GM23248 (cell line): ENCODE measurements around the gene PPP2R5A. TPM values are rescaled to one million over a fixed set of nuclear protein-coding genes. Genes with fewer than 3 reads are reported as not detected.

Source experiments
- DNase-seq: peaks from one replicate; pipeline ENCODE4 v3.0.0-alpha.2; 2015
- H2AFZ ChIP-seq: fragments of 200-600 bp; sonication (generic); 2 replicates; pipeline ENCODE4 v1.6.1; 2016; ENCODE audit warnings: antibody characterized with exemption
- H3F3A ChIP-seq: fragments of 200-600 bp; sonication (generic); 2 replicates; pipeline ENCODE4 v1.6.1; 2016; ENCODE audit warnings: mild to moderate bottlenecking, antibody characterized with exemption, mixed run types; ENCODE audit not compliant: insufficient read depth
- H3K27ac ChIP-seq: fragments of 200-600 bp; sonication (generic); 2 replicates; pipeline ENCODE4 v1.5.1; 2016; ENCODE audit warnings: mild to moderate bottlenecking
- H3K27me3 ChIP-seq: fragments of 200-600 bp; sonication (generic); replicated peaks from 2 replicates; pipeline ENCODE4 v1.6.1; 2016; ENCODE audit warnings: mild to moderate bottlenecking; ENCODE audit not compliant: insufficient read depth
- H3K36me3 ChIP-seq: fragments of 200-600 bp; sonication (generic); 2 replicates; pipeline ENCODE4 v1.6.1; 2016; ENCODE audit warnings: low read depth, mild to moderate bottlenecking
- H3K4me1 ChIP-seq: fragments of 200-600 bp; sonication (generic); 2 replicates; pipeline ENCODE4 v1.6.1; 2016; ENCODE audit warnings: mild to moderate bottlenecking; ENCODE audit not compliant: insufficient read depth
- H3K4me2 ChIP-seq: fragments of 200-600 bp; sonication (generic); one replicate; pipeline ENCODE4 v1.6.1; 2016; ENCODE audit warnings: mild to moderate bottlenecking; ENCODE audit not compliant: unreplicated experiment
- H3K4me3 ChIP-seq: fragments of 200-600 bp; sonication (generic); 2 replicates; pipeline ENCODE4 v1.5.1; 2016; ENCODE audit warnings: mild to moderate bottlenecking
- H3K79me2 ChIP-seq: fragments of 200-600 bp; sonication (generic); 2 replicates; pipeline ENCODE4 v1.6.1; 2016; ENCODE audit warnings: mild to moderate bottlenecking; ENCODE audit not compliant: insufficient read depth
- H3K9ac ChIP-seq: fragments of 200-600 bp; sonication (generic); 2 replicates; pipeline ENCODE4 v1.6.1; 2016; ENCODE audit warnings: mild to moderate bottlenecking
- H3K9me2 ChIP-seq: fragments of 200-600 bp; sonication (generic); 2 replicates; pipeline ENCODE4 v1.6.1; 2016; ENCODE audit warnings: mixed run types, mild to moderate bottlenecking, moderate library complexity; ENCODE audit not compliant: insufficient read depth
- H3K9me3 ChIP-seq: fragments of 200-600 bp; sonication (generic); one replicate; pipeline ENCODE4 v1.6.1; 2017; ENCODE audit warnings: low read depth
- H4K20me1 ChIP-seq: fragments of 200-600 bp; sonication (generic); 2 replicates; pipeline ENCODE4 v1.6.0; 2016; ENCODE audit not compliant: insufficient read depth
- EZH2 ChIP-seq: fragments of 200-600 bp; sonication (generic); IDR thresholded peaks from 2 replicates; pipeline ENCODE4 v1.6.1; 2018; ENCODE audit warnings: antibody characterized with exemption, mild to moderate bottlenecking; ENCODE audit not compliant: insufficient read depth, poor library complexity, severe bottlenecking
- EZH2phosphoT487 ChIP-seq: fragments of 200-600 bp; sonication (generic); IDR thresholded peaks from 2 replicates; pipeline ENCODE4 v1.6.1; 2018; ENCODE audit warnings: antibody characterized with exemption, moderate library complexity, mild to moderate bottlenecking, low read depth; ENCODE audit not compliant: insufficient read depth
- WGBS, 2 experiments: methylation state at CpG; one replicate each; pipeline ENCODE4 v1.1.6; 2015 to 2017; ENCODE audit warnings: low lambda C conversion rate in 2 of 2, low coverage in 1 of 2; ENCODE audit errors: missing lambda C conversion rate in 2 of 2; 5-methylcytosine and 5-hydroxymethylcytosine counted together
- in situ Hi-C: fragments of 300-500 bp; cut with MboI; formaldehyde crosslinking; loops from 2 replicates; pipeline ENCODE4 v1.15.0; 2020
- polyA plus RNA-seq: library from polyadenylated mRNA; unstranded; fragments of >200 nt; fragmentation: Nextera tagmentation; extraction: Ambion mirVana; gene quantifications from 2 replicates; pipeline ENCODE4 v1.2.1, GENCODE V29; 2016
- total RNA-seq: library from RNA; depleted of rRNA; stranded (reverse); fragments of >200 nt; shearing (Covaris generic); gene quantifications from 2 replicates; pipeline ENCODE4 v1.2.3, GENCODE V29; 2014

PPP2R5A gene
- total and polyA plus RNA-seq, 2 experiments from 2014 or later = 13.9 to 31.7 TPM

DNA sequence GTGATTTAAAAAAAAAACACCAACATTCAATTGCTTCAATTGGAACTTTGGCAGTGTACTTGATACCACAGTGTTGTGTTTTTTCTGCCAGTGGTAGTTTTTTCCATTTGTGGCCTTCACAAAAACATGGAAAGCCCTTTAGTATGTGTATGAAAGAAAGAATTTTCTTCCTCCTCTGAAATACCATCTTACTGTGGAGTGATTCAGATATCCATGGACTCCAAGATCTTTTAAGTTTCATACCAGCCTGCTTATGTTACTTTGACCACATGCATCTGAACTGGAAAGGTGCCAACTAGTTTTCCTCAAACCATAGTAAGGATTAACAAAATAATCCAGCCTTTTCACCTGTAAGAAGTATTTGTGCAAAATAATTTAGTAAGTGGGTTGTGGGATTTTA lies 3.4 kb downstream of the PPP2R5A start:
- no peaks in the 10 kb centered on the region; the same call in none of the 2 replicates for H4K20me1 ChIP-seq
- peaks cover 77% of the 10 kb centered on the region for H3K79me2 ChIP-seq
- no peaks in the 10 kb centered on the region for H3K9me3 ChIP-seq
- H3K27me3 ChIP-seq = no peaks in the 10 kb centered on the region
- peak; percentile 82 for DNase-seq
- H3K27ac ChIP-seq = 0 out of 2 replicates have a peak overlapping the region, but pooled peaks have one; percentile 2
- no peak overlapping the region for H2AFZ ChIP-seq
- TF ChIP-seq EZH2phosphoT487 = no peak
- no peak for TF ChIP-seq EZH2
- H3K4me3 ChIP-seq = peak overlapping the region; percentile 45
- H3K36me3 ChIP-seq = no peaks in the 10 kb centered on the region
- peaks cover 10% of the 10 kb centered on the region; the same call in 1 of the 2 replicates for H3F3A ChIP-seq
- H3K4me1 ChIP-seq = peaks cover 39% of the 10 kb centered on the region
- H3K4me2 ChIP-seq = peak overlapping the region; percentile 98
- in situ Hi-C loops = no loop called here
- no peaks in the 10 kb centered on the region for H3K9me2 ChIP-seq
- H3K9ac ChIP-seq = no peak overlapping the region

DNA sequence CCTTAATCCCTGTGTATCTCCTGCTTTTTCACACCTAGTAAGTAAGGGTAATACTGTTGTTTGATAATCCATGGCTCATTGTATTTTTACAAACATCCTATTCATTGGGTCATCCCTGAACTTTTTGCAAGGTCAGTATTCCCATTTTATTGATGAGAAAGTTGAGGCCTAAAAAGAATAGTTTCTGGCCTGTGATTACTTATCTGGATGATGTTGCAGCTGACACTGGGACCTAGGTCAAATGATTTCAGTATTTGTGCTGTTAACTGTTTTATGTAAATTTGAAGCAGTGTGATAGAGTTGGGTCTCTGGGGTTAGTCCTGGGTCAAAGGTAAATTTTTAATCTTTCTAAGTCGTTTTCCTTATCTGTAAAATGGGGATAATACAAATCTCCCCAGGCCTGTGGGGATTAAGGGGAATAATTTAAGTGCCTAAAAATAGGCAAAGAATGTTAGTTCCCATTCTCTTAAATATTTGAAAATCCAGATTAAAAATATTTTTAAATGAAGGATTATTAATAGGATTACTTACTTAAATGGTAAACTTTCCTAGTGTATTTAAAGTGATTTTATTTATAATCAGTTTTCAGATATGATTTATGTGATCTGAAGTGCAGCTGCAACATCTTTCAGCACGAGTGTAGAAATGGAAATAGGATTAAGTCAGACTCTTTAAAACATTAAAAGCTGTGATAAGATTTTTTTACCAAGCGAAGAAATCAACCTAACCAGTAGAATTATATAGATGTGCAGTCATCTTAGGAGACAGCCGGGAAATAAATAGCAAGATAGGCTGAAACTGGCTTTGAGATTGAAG lies 4.3 kb downstream of the PPP2R5A start:
- TF ChIP-seq EZH2phosphoT487 = no peak
- no peak for TF ChIP-seq EZH2
- in situ Hi-C loops = no loop called here
- WGBS, 2 experiments = 75 to 80% methylated on average over 4 of the region's 4 CpGs
- Histone ChIP-seq H3K27me3 (no peaks in the 10 kb centered on the region), H3K36me3 (no peaks in the 10 kb centered on the region), H3K9ac (no peak overlapping the region), H3K9me3 (no peaks in the 10 kb centered on the region), H3K4me1 (peaks cover 42% of the 10 kb centered on the region), H3K4me3 (no peak overlapping the region), H3F3A (peaks cover 10% of the 10 kb centered on the region; the same call in 1 of the 2 replicates), H2AFZ (no peak overlapping the region), H3K79me2 (peaks cover 86% of the 10 kb centered on the region), H3K4me2 (peak overlapping the region; percentile 98), H4K20me1 (no peaks in the 10 kb centered on the region; the same call in none of the 2 replicates), H3K27ac (no peak overlapping the region), H3K9me2 (no peaks in the 10 kb centered on the region)
- no peak for DNase-seq

DNA sequence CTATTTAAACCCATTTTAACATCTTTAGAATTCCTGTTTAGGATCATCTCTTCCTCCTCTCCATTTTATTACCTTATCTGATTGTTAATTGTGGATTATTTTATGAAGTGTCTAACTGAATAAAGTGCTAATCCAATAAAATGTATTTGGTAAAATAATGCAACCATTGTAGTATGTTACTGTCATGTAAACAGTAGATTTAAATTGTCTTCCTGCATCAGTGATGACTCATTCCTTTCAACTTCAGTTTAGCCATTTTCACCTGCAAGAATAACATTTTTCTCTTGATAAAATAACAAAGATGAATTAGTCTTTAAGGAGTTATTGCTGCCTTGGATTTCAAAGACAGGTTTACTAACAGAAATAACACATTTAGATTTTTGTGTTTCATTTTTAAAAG lies 5.4 kb downstream of the PPP2R5A start:
- Histone ChIP-seq H3K4me3 (no peak overlapping the region), H2AFZ (no peak overlapping the region), H3K36me3 (no peaks in the 10 kb centered on the region), H3K9me3 (no peaks in the 10 kb centered on the region), H3K79me2 (peaks cover 97% of the 10 kb centered on the region), H3K27me3 (no peaks in the 10 kb centered on the region), H3K4me1 (peaks cover 42% of the 10 kb centered on the region), H3K4me2 (no peak overlapping the region), H3K9ac (no peak overlapping the region), H4K20me1 (no peaks in the 10 kb centered on the region; the same call in none of the 2 replicates), H3F3A (peaks cover 10% of the 10 kb centered on the region; the same call in 1 of the 2 replicates), H3K9me2 (no peaks in the 10 kb centered on the region), H3K27ac (no peak overlapping the region)
- in situ Hi-C loops = no loop called here
- TF ChIP-seq EZH2 = no peak
- TF ChIP-seq EZH2phosphoT487 = no peak
- peak; percentile 39 for DNase-seq

DNA sequence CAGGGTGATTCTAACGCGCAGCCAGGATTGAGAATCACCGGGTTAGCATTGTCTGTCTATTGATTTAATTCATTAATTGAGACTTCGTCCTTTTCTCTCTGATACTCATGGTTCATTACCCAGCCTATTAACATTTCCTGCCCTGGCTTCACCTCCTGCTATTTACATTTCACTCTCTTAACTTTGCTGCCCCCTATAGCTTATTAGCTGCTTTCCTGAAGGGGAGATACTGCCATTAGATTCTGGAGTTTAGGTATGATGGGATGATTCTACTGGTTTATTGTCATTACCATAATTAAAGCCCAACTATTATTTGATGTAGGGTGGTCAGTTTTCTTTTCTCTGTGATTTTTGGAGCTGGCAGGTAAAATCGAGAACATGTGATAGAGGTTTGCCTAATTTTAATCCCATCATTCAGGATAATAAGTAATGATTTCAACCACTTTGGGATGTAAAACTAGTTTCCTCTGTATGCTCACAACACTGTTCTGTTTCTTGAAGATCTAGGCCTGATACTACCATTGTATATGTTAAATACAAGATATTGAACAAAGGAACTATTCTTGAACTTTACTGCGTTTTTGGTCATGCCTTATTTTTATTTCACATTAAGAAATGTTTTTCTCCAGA lies 6.4 kb downstream of the PPP2R5A start:
- Histone ChIP-seq H3K27me3 (no peaks in the 10 kb centered on the region), H3K4me2 (no peak overlapping the region)
- in situ Hi-C loops = no loop called here

More for the DNA sequence above, 6.4 kb downstream of the PPP2R5A start:
- Histone ChIP-seq H3K9me3 (no peaks in the 10 kb centered on the region), H3K79me2 (peaks cover 100% of the 10 kb centered on the region), H3K36me3 (no peaks in the 10 kb centered on the region), H3K9ac (no peak overlapping the region), H3K9me2 (no peaks in the 10 kb centered on the region), H3K4me3 (no peak overlapping the region), H4K20me1 (no peaks in the 10 kb centered on the region; the same call in none of the 2 replicates), H2AFZ (no peak overlapping the region), H3K27ac (no peak overlapping the region), H3F3A (peaks cover 10% of the 10 kb centered on the region; the same call in 1 of the 2 replicates), H3K4me1 (peaks cover 42% of the 10 kb centered on the region)
- TF ChIP-seq EZH2 (no peak), EZH2phosphoT487 (no peak)
- WGBS, 2 experiments = 74 to 77% methylated on average over 6 of the region's 6 CpGs
- peak; percentile 60 for DNase-seq
